MM.1S (cell line): Measurements from ENCODE around the gene SH3PXD2B.

ENCODE experiments used
- DNase-seq: peaks from one replicate; pipeline ENCODE4 v3.0.0-alpha.2; 2015
- H2AFZ ChIP-seq: fragments of 300-600 bp; sonication (generic); 2 replicates; pipeline ENCODE4 v1.6.0; 2016; ENCODE audit warnings: antibody characterized with exemption, low read length
- H3F3A ChIP-seq: fragments of 300-600 bp; sonication (generic); 2 replicates; pipeline ENCODE4 v1.6.1; 2016; ENCODE audit warnings: mild to moderate bottlenecking, antibody characterized with exemption, low read length, moderate library complexity, mixed read lengths; ENCODE audit not compliant: insufficient read depth
- H3K27ac ChIP-seq: fragments of 300-600 bp; sonication (generic); 2 replicates; pipeline ENCODE4 v1.5.1; 2016; ENCODE audit warnings: mild to moderate bottlenecking, low read length
- H3K27me3 ChIP-seq: fragments of 300-600 bp; sonication (generic); replicated peaks from 2 replicates; pipeline ENCODE4 v1.6.0; 2016; ENCODE audit warnings: low read length; ENCODE audit not compliant: insufficient read depth
- H3K36me3 ChIP-seq: fragments of 300-600 bp; sonication (generic); replicated peaks from 2 replicates; pipeline ENCODE4 v1.6.1; 2016; ENCODE audit warnings: mild to moderate bottlenecking, low read length, mixed read lengths; ENCODE audit not compliant: insufficient read depth
- H3K4me1 ChIP-seq: fragments of 300-600 bp; sonication (generic); 2 replicates; pipeline ENCODE4 v1.6.1; 2016; ENCODE audit warnings: low read length, mixed read lengths
- H3K4me2 ChIP-seq: fragments of 300-600 bp; sonication (generic); 2 replicates; pipeline ENCODE4 v1.6.0; 2016; ENCODE audit warnings: low read depth, low read length
- H3K4me3 ChIP-seq: fragments of 300-600 bp; sonication (generic); 2 replicates; pipeline ENCODE4 v1.5.1; 2016; ENCODE audit warnings: low read length, mixed read lengths
- H3K79me2 ChIP-seq: fragments of 300-600 bp; sonication (generic); 2 replicates; pipeline ENCODE4 v1.6.1; 2016; ENCODE audit warnings: mixed run types, low read length, mixed read lengths
- H3K9ac ChIP-seq: fragments of 300-600 bp; sonication (generic); 2 replicates; pipeline ENCODE4 v1.6.1; 2016; ENCODE audit warnings: low read length, mixed read lengths
- H3K9me2 ChIP-seq: fragments of 300-600 bp; sonication (generic); replicated peaks from 2 replicates; pipeline ENCODE4 v1.6.1; 2016; ENCODE audit warnings: mild to moderate bottlenecking, low read length, mixed read lengths; ENCODE audit not compliant: insufficient read depth
- H3K9me3 ChIP-seq: fragments of 300-600 bp; sonication (generic); replicated peaks from 2 replicates; pipeline ENCODE4 v1.6.1; 2016; ENCODE audit warnings: mild to moderate bottlenecking, low read length, mixed read lengths; ENCODE audit not compliant: insufficient read depth
- H4K20me1 ChIP-seq: fragments of 300-600 bp; sonication (generic); 2 replicates; pipeline ENCODE4 v1.6.1; 2016; ENCODE audit warnings: mild to moderate bottlenecking, low read length, moderate library complexity, mixed read lengths; ENCODE audit not compliant: insufficient read depth
- EZH2 ChIP-seq: fragments of 300-600 bp; sonication (generic); optimal IDR thresholded peaks from 2 replicates; pipeline ENCODE3; 2017; ENCODE audit warnings: low read depth, mild to moderate bottlenecking, antibody characterized with exemption, low read length, mixed read lengths
- EZH2phosphoT487 ChIP-seq: fragments of 300-600 bp; sonication (generic); IDR thresholded peaks from 2 replicates; pipeline ENCODE4 v1.6.1; 2018; ENCODE audit warnings: antibody characterized with exemption, low read length
- TF ChIP-seq, protein P1 (sequence below): fragments of 300-600 bp; sonication (generic); IDR thresholded peaks from 2 replicates; pipeline ENCODE4 v1.5.1; 2016; ENCODE audit warnings: antibody characterized with exemption, low read length, mixed read lengths

SH3PXD2B gene

DNA sequence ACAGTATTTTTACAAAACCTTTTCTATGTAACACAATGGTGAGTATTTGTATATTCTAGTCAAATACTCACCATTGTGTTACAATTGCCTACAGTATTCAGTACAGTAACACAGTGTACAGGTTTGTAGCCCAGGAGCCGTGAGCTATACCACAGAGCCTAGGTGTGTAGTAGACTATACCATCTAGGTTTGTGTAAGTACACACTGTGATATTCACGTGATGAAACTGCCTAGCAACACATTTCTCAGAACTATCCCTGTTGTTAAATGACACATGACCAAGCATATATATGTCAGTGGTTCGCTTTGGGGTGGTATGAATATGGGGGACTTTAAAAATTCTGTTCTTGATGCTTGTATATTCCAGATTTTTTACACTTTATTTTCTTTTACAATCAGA, 21.3 kb downstream of the SH3PXD2B start:
- H2AFZ ChIP-seq: no peak overlapping the region
- no peaks in the 10 kb centered on the region for H4K20me1 ChIP-seq
- DNase-seq: no peak
- H3F3A ChIP-seq: no peaks in the 10 kb centered on the region
- no peaks in the 10 kb centered on the region for H3K9me3 ChIP-seq
- H3K4me3 ChIP-seq: no peak overlapping the region
- H3K27me3 ChIP-seq: no peaks in the 10 kb centered on the region
- H3K9me2 ChIP-seq: no peaks in the 10 kb centered on the region
- no peak overlapping the region for H3K4me2 ChIP-seq
- H3K4me1 ChIP-seq: no peaks in the 10 kb centered on the region
- no peaks in the 10 kb centered on the region for H3K36me3 ChIP-seq
- TF ChIP-seq EZH2phosphoT487: no peak
- TF ChIP-seq, protein P1, sequence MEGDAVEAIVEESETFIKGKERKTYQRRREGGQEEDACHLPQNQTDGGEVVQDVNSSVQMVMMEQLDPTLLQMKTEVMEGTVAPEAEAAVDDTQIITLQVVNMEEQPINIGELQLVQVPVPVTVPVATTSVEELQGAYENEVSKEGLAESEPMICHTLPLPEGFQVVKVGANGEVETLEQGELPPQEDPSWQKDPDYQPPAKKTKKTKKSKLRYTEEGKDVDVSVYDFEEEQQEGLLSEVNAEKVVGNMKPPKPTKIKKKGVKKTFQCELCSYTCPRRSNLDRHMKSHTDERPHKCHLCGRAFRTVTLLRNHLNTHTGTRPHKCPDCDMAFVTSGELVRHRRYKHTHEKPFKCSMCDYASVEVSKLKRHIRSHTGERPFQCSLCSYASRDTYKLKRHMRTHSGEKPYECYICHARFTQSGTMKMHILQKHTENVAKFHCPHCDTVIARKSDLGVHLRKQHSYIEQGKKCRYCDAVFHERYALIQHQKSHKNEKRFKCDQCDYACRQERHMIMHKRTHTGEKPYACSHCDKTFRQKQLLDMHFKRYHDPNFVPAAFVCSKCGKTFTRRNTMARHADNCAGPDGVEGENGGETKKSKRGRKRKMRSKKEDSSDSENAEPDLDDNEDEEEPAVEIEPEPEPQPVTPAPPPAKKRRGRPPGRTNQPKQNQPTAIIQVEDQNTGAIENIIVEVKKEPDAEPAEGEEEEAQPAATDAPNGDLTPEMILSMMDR: no peak
- no peak for TF ChIP-seq EZH2
- no peak overlapping the region for H3K9ac ChIP-seq
- H3K79me2 ChIP-seq: no peaks in the 10 kb centered on the region
- no peak overlapping the region for H3K27ac ChIP-seq

DNA sequence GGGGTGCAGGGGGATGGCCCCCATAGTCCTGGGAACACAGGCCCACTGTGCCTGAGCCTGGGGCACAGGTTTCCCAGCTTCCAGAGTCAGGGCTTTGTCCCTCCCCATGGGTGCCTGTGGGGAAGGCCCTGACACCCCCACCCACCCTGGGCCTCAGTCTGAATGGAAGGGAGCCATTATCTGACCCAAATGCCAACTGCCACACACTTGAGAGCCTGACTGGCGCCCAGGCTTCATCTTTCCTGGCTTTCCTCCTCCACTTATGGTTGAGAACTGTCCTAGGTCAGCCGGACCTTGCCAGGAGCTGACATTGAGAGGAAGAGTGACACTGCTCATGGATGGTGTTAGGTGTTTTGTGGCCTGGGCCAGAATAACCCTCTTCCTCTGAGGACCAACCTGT, 24.0 kb downstream of the SH3PXD2B start:
- no peak overlapping the region for H2AFZ ChIP-seq

DNA sequence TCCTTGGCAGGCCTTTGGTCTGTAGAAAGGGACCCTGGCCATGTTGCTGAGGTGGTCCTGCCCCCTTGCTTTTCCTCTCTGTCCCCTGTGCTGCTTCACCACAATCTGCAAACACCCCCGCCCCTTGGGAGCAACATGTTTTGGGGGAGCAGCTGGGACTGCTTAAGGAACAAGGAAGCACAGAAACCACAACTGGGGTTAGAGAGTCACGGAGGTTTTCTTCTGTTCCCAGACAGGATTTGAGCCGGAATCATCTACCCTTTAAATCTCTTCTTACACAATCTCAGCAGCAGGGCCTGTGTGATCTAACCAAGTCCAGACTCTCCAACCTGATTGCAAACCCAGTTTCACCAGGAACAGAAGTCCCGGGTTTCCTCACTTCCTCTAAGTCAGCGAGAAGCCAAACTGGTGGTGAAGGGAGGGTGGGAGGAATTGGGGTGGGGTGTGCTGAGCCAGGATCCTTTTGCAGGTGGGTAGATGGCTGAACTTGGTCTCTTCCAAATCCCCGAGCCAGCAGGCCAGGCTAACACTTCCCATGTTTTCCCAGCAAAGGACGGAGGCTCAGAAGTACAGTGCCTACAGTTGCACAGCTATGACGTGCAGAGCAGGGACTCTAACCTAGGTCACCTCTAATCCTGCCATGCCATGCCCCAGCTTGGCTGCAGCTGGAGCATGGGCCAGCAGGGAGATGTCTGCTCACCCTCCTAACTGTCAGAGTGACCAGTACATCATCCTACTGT, 25.0 kb downstream of the SH3PXD2B start:
- Histone ChIP-seq H3K79me2 (no peaks in the 10 kb centered on the region), H3K9me3 (no peaks in the 10 kb centered on the region), H4K20me1 (no peaks in the 10 kb centered on the region), H3K4me2 (no peak overlapping the region), H3K4me1 (no peaks in the 10 kb centered on the region), H3F3A (no peaks in the 10 kb centered on the region), H3K9me2 (no peaks in the 10 kb centered on the region), H3K9ac (no peak overlapping the region), H3K27ac (no peak overlapping the region), H3K36me3 (no peaks in the 10 kb centered on the region), H3K27me3 (no peaks in the 10 kb centered on the region), H3K4me3 (no peak overlapping the region), H2AFZ (no peak overlapping the region)
- no peak for DNase-seq
- TF ChIP-seq EZH2 (no peak), EZH2phosphoT487 (no peak)
- TF ChIP-seq, protein P1: no peak

More for the DNA sequence above, 24.0 kb downstream of the SH3PXD2B start:
- Histone ChIP-seq H3K9me2 (no peaks in the 10 kb centered on the region), H4K20me1 (no peaks in the 10 kb centered on the region), H3K9me3 (no peaks in the 10 kb centered on the region), H3K27me3 (no peaks in the 10 kb centered on the region), H3F3A (no peaks in the 10 kb centered on the region), H3K4me3 (no peak overlapping the region), H3K27ac (no peak overlapping the region), H3K4me1 (no peaks in the 10 kb centered on the region), H3K4me2 (no peak overlapping the region), H3K36me3 (no peaks in the 10 kb centered on the region), H3K79me2 (no peaks in the 10 kb centered on the region), H3K9ac (no peak overlapping the region)
- TF ChIP-seq EZH2: no peak
- TF ChIP-seq, protein P1: no peak
- TF ChIP-seq EZH2phosphoT487: no peak
- DNase-seq: no peak
